ENCODE results near the gene INPP4B. TPM values are rescaled to one million over a fixed set of nuclear protein-coding genes. Genes with fewer than 3 reads are reported as not detected.
A peak's percentile ranks its signal among the peaks of the same experiment; 100 is the strongest.

Gene INPP4B
- total and polyA plus RNA-seq, 2 experiments from 2014 or later: 4.6 to 5.5 TPM

GRCh38 chr4:142585411-142585810 is 260.7 kb downstream of the INPP4B start:
- peak in 1 of 2 donors; percentile 36 for DNase-seq (ENCODE audit: low read depth in 1 of 2, low spot score in 1 of 2)
- Histone ChIP-seq H3K27me3 (no peaks in the 10 kb centered on the region), H3K4me3 (no peak overlapping the region), H3K36me3 (no peaks in the 10 kb centered on the region), H3K4me1 (ENCODE audit: low read depth) (no peaks in the 10 kb centered on the region), H3K9me3 (ENCODE audit: low read depth) (no peaks in the 10 kb centered on the region), H3K27ac (no peak overlapping the region)
- TF ChIP-seq CTCF (IDR thresholded peaks at IDR 0.05; ENCODE audit: low read depth, low read length): no peak

GRCh38 chr4:142583708-142584107 is 262.4 kb downstream of the INPP4B start:
- DNase-seq (ENCODE audit: low read depth in 1 of 2, low spot score in 1 of 2): no peak
- no peaks in the 10 kb centered on the region for H3K9me3 ChIP-seq (ENCODE audit: low read depth)
- TF ChIP-seq CTCF (IDR thresholded peaks at IDR 0.05; ENCODE audit: low read depth, low read length): no peak
- no peak overlapping the region for H3K4me3 ChIP-seq
- H3K27ac ChIP-seq: no peak overlapping the region
- H3K36me3 ChIP-seq: no peaks in the 10 kb centered on the region
- no peaks in the 10 kb centered on the region for H3K27me3 ChIP-seq
- H3K4me1 ChIP-seq (ENCODE audit: low read depth): no peaks in the 10 kb centered on the region

- no peak for DNase-seq (ENCODE audit: low read depth in 1 of 2, low spot score in 1 of 2)
- no peaks in the 10 kb centered on the region for H3K9me3 ChIP-seq (ENCODE audit: low read depth)
- no peak for TF ChIP-seq CTCF (IDR thresholded peaks at IDR 0.05; ENCODE audit: low read depth, low read length)
- H3K36me3 ChIP-seq: no peaks in the 10 kb centered on the region
- H3K27ac ChIP-seq: no peak overlapping the region
- no peak overlapping the region for H3K4me3 ChIP-seq
- no peaks in the 10 kb centered on the region for H3K27me3 ChIP-seq
- no peaks in the 10 kb centered on the region for H3K4me1 ChIP-seq (ENCODE audit: low read depth)
Observed at GRCh38 chr4:142582340-142582739, 263.8 kb downstream of the INPP4B start.

- H3K4me3 ChIP-seq: no peak overlapping the region
- DNase-seq (ENCODE audit: low read depth in 1 of 2, low spot score in 1 of 2): no peak
- no peaks in the 10 kb centered on the region for H3K9me3 ChIP-seq (ENCODE audit: low read depth)
- H3K36me3 ChIP-seq: no peaks in the 10 kb centered on the region
- no peaks in the 10 kb centered on the region for H3K27me3 ChIP-seq
- no peak for TF ChIP-seq CTCF (IDR thresholded peaks at IDR 0.05; ENCODE audit: low read depth, low read length)
- no peaks in the 10 kb centered on the region for H3K4me1 ChIP-seq (ENCODE audit: low read depth)
- no peak overlapping the region for H3K27ac ChIP-seq
Observed at GRCh38 chr4:142581881-142582280, 264.2 kb downstream of the INPP4B start.

- Histone ChIP-seq H3K9me3 (ENCODE audit: low read depth) (no peaks in the 10 kb centered on the region), H3K36me3 (no peaks in the 10 kb centered on the region), H3K4me3 (no peak overlapping the region), H3K4me1 (ENCODE audit: low read depth) (no peaks in the 10 kb centered on the region), H3K27ac (no peak overlapping the region), H3K27me3 (no peaks in the 10 kb centered on the region)
- TF ChIP-seq CTCF (IDR thresholded peaks at IDR 0.05; ENCODE audit: low read depth, low read length): no peak
- DNase-seq (ENCODE audit: low read depth in 1 of 2, low spot score in 1 of 2): no peak
Observed at GRCh38 chr4:142579443-142579842, 266.7 kb downstream of the INPP4B start.

GRCh38 chr4:142574306-142574705 is 271.8 kb downstream of the INPP4B start:
- no peaks in the 10 kb centered on the region for H3K4me1 ChIP-seq (ENCODE audit: low read depth)
- H3K4me3 ChIP-seq: no peak overlapping the region
- no peaks in the 10 kb centered on the region for H3K27me3 ChIP-seq
- H3K9me3 ChIP-seq (ENCODE audit: low read depth): no peaks in the 10 kb centered on the region
- no peak overlapping the region for H3K27ac ChIP-seq
- no peak for TF ChIP-seq CTCF (IDR thresholded peaks at IDR 0.05; ENCODE audit: low read depth, low read length)
- DNase-seq (ENCODE audit: low read depth in 1 of 2, low spot score in 1 of 2): no peak
- H3K36me3 ChIP-seq: no peaks in the 10 kb centered on the region
